Gastrocnemius medialis (tissue), 4 donors: ENCODE measurements around the gene SHISAL1. TPM values are rescaled to one million over a fixed set of nuclear protein-coding genes. Genes with fewer than 3 reads are reported as not detected.

Experiments used
- ATAC-seq, 2 donors: fragments of 150-250 bp; one replicate each; pipeline ENCODE4 v1.9.1; 2016
- DNase-seq, 2 donors: peaks; one replicate each; pipeline ENCODE4 v3.0.0-alpha.2; 2019
- H3K27ac ChIP-seq, 4 donors: fragments of 200-600 bp; sonication (generic); 1 replicate in 1 of 4; 2 replicates in 3 of 4; pipeline ENCODE4 v1.5.1; 2016 to 2018; ENCODE audit warnings: mild to moderate bottlenecking in 2 of 4, moderate library complexity in 1 of 4
- H3K27me3 ChIP-seq, 3 donors: fragments of 200-600 bp; sonication (generic) in 2 of 3; 1 replicate in 1 of 3; 2 replicates in 2 of 3; pipeline versions ENCODE4 v1.5.1 to v1.6.0; 2016 to 2019; ENCODE audit warnings: mild to moderate bottlenecking in 1 of 3, moderate library complexity in 1 of 3
- H3K36me3 ChIP-seq, 2 donors: fragments of 200-600 bp; sonication (generic) in 1 of 2; one replicate each; pipeline ENCODE4 v1.5.1; 2017 to 2018
- H3K4me1 ChIP-seq, 2 donors: fragments of 200-600 bp; sonication (generic) in 1 of 2; one replicate each; pipeline ENCODE4 v1.5.1; 2016 to 2017; ENCODE audit warnings: mild to moderate bottlenecking in 2 of 2
- H3K4me3 ChIP-seq, 4 donors: fragments of 200-600 bp; sonication (generic) in 3 of 4; 1 replicate in 1 of 4; 2 replicates in 3 of 4; pipeline ENCODE4 v1.5.1; 2016 to 2019; ENCODE audit warnings: mild to moderate bottlenecking in 2 of 4
- H3K9me3 ChIP-seq, 3 donors: fragments of 200-600 bp; sonication (generic) in 2 of 3; 1 replicate in 1 of 3; 2 replicates in 2 of 3; pipeline ENCODE4 v1.5.1; 2016 to 2019
- POLR2A ChIP-seq, 2 donors: fragments of 450-650 bp; IDR thresholded peaks; one replicate each; pipeline ENCODE4 v1.6.1; 2017; ENCODE audit warnings: antibody characterized with exemption in 2 of 2, mild to moderate bottlenecking in 2 of 2, moderate library complexity in 2 of 2
- in situ Hi-C, 4 donors: fragments of 200-750 bp; cut with MboI; loops; one replicate each; pipeline versions ENCODE4 v1.15.0 to v1.8.0; 2017; ENCODE audit warnings: low sequenced_read_pairs in 4 of 4
- intact Hi-C: fragments of 100-400 bp; cut with DNase I; formaldehyde crosslinking; loops from one replicate; pipeline ENCODE4 v1.15.1; 2023; ENCODE audit warnings: low total_unique reads
- total RNA-seq, 4 donors: library from RNA; depleted of rRNA; stranded (reverse); fragments of >200 nt; gene quantifications; one replicate each; pipeline versions ENCODE4 v1.1.0 to v1.2.3, GENCODE V29; 2016
- TF ChIP-seq, protein P1 (sequence below), 5 experiments: fragments of 450-650 bp in 3 of 5; fragments of 200-600 bp in 2 of 5; sonication (generic) in 2 of 5; IDR thresholded peaks in 4 of 5; conservative IDR thresholded peaks in 1 of 5; 1 replicate in 4 of 5; 2 replicates in 1 of 5; pipeline ENCODE4 v1.5.1; 2016 to 2019; ENCODE audit warnings: antibody characterized with exemption in 5 of 5, mild to moderate bottlenecking in 3 of 5, moderate library complexity in 3 of 5

SHISAL1 gene
- total RNA-seq, 4 donors from 2014 or later, result 0.03 to 0.10 TPM; not detected in 2

DNA sequence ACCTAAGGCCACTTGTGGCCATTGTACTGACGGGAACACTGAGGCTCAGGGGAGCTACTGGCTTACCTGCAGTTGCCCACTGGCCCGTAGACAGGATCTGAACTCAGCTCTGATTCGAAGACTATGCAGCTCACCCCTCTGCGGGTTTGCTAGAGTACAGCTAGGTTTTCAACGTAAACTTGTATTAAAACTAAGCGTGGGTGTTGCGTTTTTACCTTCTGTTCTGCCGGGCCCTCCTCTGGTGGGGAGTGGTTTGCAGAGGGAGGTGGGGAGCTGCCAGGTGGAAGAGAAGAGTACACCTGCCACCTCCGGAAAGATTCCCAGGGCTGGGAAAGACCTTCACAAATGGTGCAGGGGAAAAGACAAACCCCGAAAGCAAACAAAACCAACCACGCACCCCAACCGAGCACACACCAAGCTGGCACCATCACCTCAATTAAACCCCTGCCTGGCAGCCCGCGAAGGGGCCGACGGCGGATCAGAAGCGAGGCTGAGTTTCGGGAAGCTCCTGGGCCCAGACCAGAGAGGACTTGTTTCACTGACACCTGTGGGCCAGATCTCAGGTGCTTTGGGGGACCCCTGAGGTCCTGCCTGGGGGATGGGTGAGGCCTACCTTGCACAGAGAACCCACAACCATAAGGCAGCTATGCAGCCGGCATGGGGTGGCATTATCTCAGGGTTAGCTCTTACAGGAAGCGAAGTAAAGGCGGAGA, 37.7 kb downstream of the SHISAL1 start:
- H3K27ac ChIP-seq, result no peak overlapping the region
- intact Hi-C loops (no loop called here), in situ Hi-C loops (no loop called here)
- no peak for TF ChIP-seq POLR2A (IDR thresholded peaks at IDR 0.05)
- TF ChIP-seq, protein P1, sequence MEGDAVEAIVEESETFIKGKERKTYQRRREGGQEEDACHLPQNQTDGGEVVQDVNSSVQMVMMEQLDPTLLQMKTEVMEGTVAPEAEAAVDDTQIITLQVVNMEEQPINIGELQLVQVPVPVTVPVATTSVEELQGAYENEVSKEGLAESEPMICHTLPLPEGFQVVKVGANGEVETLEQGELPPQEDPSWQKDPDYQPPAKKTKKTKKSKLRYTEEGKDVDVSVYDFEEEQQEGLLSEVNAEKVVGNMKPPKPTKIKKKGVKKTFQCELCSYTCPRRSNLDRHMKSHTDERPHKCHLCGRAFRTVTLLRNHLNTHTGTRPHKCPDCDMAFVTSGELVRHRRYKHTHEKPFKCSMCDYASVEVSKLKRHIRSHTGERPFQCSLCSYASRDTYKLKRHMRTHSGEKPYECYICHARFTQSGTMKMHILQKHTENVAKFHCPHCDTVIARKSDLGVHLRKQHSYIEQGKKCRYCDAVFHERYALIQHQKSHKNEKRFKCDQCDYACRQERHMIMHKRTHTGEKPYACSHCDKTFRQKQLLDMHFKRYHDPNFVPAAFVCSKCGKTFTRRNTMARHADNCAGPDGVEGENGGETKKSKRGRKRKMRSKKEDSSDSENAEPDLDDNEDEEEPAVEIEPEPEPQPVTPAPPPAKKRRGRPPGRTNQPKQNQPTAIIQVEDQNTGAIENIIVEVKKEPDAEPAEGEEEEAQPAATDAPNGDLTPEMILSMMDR (IDR thresholded peaks at IDR 0.05 in 4 of 5, conservative IDR thresholded peaks at IDR 0.05 in 1 of 5), result no peak
- no peak overlapping the region for H3K4me3 ChIP-seq
- no peak for ATAC-seq
- H3K36me3 ChIP-seq, result no peaks in the 10 kb centered on the region
- no peaks in the 10 kb centered on the region for H3K4me1 ChIP-seq
- peaks cover 11 to 23% (median 12%) of the 10 kb centered on the region in 3 donors for H3K27me3 ChIP-seq
- DNase-seq, result no peak
- no peaks in the 10 kb centered on the region for H3K9me3 ChIP-seq

DNA sequence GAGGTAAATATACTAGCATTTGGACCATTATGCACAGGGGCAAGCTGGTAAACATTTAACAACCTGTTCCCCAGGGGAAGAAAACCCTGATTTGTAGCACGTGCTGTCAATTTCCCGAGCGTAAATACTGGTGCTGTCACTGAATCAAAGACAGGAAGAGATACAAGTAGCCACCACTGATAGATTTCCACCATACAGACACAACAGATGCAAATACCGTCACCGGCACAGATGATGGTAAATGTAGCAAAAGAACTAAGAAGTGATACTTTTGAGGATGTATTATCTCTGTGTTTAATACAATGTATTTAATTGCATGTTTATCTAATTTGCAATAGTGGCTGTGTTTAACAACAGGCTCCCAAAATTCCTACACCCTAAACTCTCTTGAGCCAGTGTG, 39.6 kb downstream of the SHISAL1 start:
- TF ChIP-seq POLR2A (IDR thresholded peaks at IDR 0.05), result no peak
- TF ChIP-seq, protein P1 (IDR thresholded peaks at IDR 0.05 in 4 of 5, conservative IDR thresholded peaks at IDR 0.05 in 1 of 5), result no peak
- DNase-seq (no peak), ATAC-seq (no peak)
- intact Hi-C loops, result no loop called here
- H3K36me3 ChIP-seq, result no peaks in the 10 kb centered on the region
- no peaks in the 10 kb centered on the region for H3K9me3 ChIP-seq
- no peaks in the 10 kb centered on the region for H3K4me1 ChIP-seq
- peaks cover 0 to 19% (median 7%) of the 10 kb centered on the region in 3 donors for H3K27me3 ChIP-seq
- in situ Hi-C loops, result no loop called here
- no peak overlapping the region for H3K27ac ChIP-seq
- no peak overlapping the region for H3K4me3 ChIP-seq

DNA sequence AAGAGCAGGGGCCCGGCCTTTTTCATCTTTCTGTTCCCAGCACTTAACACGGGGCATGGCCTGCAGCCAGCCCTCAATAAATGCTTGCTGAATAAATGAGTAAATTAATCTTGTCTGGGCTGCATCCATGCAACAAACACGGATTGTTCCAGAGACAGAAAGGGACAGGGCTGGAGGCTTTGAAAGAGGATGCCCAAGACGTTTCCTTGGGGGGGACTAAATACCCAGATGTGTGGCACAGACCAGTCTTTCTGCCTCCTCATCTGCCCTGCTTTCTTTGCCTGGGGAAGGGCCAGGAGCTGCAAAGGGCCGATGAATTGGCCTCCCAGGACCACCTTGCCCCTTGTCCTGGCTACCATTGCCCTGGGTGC, 40.4 kb downstream of the SHISAL1 start:
- intact Hi-C loops (no loop called here), in situ Hi-C loops (no loop called here)
- TF ChIP-seq, protein P1 (IDR thresholded peaks at IDR 0.05 in 4 of 5, conservative IDR thresholded peaks at IDR 0.05 in 1 of 5), result no peak
- no peak for TF ChIP-seq POLR2A (IDR thresholded peaks at IDR 0.05)
- no peak for DNase-seq
- H3K27me3 ChIP-seq, result peaks cover 0 to 19% (median 7%) of the 10 kb centered on the region in 3 donors
- no peak overlapping the region for H3K4me3 ChIP-seq
- no peak for ATAC-seq
- H3K9me3 ChIP-seq, result no peaks in the 10 kb centered on the region
- H3K4me1 ChIP-seq, result no peaks in the 10 kb centered on the region
- H3K36me3 ChIP-seq, result no peaks in the 10 kb centered on the region
- H3K27ac ChIP-seq, result no peak overlapping the region

DNA sequence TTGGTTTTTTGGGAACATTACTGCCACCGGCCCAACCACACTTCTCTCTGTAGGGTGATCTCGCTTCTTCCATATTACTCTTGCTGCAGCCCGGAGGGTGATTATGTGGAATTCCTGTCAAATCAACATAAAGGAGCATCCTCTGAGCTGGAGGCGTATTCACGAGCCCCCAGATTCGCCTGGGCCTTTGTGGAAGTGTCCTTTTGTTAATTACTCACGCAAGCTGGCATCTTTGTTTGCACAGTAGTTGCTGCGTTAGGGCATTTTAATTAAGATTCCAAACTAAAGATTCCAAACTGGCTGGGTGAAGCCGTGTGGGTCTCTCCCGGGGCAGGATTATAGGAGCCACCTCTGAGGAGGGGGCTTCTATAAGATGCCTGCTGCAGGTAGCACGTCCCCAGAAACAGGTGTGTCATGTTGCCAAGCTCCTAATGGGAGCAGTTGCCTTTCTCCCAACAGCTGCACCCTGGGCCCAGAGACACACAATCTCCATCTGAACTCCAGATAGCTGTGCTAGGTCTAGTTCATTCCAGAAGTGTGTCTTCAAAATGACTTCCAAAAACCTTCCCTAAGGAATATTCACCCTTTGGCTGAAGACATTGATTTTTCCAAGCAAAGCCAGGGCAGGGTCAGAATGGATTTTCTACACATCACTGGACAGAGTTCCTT, 40.9 kb downstream of the SHISAL1 start:
- intact Hi-C loops (no loop called here), in situ Hi-C loops (no loop called here)
- no peak for DNase-seq
- TF ChIP-seq, protein P1 (IDR thresholded peaks at IDR 0.05 in 4 of 5, conservative IDR thresholded peaks at IDR 0.05 in 1 of 5), result no peak
- TF ChIP-seq POLR2A (IDR thresholded peaks at IDR 0.05), result no peak
- H3K27ac ChIP-seq, result no peak overlapping the region
- ATAC-seq, result no peak
- no peaks in the 10 kb centered on the region for H3K9me3 ChIP-seq
- no peaks in the 10 kb centered on the region for H3K4me1 ChIP-seq
- peaks cover 0 to 18% (median 7%) of the 10 kb centered on the region in 3 donors for H3K27me3 ChIP-seq
- H3K36me3 ChIP-seq, result no peaks in the 10 kb centered on the region
- no peak overlapping the region for H3K4me3 ChIP-seq
